ENCODE results near the gene ANKS3. TPM values are rescaled to one million over a fixed set of nuclear protein-coding genes. Genes with fewer than 3 reads are reported as not detected.
A peak's percentile ranks its signal among the peaks of the same experiment; 100 is the strongest.

Gene ANKS3
- total and polyA plus RNA-seq, 2 donors (not counting 1 experiment from before 2014, with no cell fraction given): 26.5 to 31.9 TPM

DNA sequence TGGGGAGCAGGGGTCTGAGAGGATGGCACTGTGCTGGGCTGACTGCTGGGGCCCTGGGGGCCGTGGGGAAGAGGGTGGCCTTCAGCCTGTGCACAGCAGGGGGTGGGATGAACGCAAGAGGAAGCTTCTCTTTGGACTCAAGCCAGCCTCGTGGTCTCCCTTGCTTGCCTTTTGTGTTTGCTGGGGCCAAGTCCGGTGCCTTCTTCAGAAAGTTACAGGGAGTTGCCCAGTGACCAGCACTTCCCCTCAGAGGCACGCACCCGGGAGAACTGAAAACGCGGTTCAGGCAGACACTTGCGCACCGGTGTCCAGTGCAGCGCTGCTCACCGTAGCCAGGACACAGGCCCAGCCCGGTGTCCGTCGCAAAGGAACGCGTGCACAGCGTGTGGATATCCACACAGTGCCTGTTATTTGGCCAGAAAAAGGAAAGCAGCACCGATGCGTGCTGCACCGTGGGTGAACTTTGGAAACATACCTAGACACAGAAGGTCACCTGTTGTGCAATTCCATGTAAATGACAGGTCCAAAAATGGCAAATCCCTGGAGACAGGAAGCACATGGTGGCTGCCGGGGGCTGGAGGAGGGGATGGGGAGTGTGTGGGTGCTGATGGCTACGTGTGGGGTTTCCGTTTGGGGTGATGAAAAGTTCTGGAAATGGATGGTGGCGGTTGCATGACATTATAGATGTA lies 70.2 kb downstream of the ANKS3 start:
- no peak overlapping the region for H3K4me3 ChIP-seq (ENCODE audit: control extremely low read depth in 1 of 5, extremely low read depth in 1 of 5, insufficient read depth in 1 of 5, low read depth in 2 of 5, low read length in 4 of 5)
- ATAC-seq (ENCODE audit: low read depth) (no peak), DNase-seq (no peak)
- H4K20me1 ChIP-seq (ENCODE audit: control insufficient read depth, insufficient read depth, low read length, poor library complexity, severe bottlenecking): peaks cover 14% of the 10 kb centered on the region
- no peak overlapping the region for H3K9ac ChIP-seq (ENCODE audit: low read length)
- peaks cover 4 to 36% of the 10 kb centered on the region in 2 experiments for H3K36me3 ChIP-seq (replicated peaks in 1 of 2; ENCODE audit: control extremely low read depth in 1 of 2, control insufficient read depth in 1 of 2, extremely low read depth in 1 of 2, insufficient read depth in 2 of 2, low read length in 1 of 2)
- no peak overlapping the region for H3K27ac ChIP-seq (ENCODE audit: low read length in 2 of 2)
- H3K4me1 ChIP-seq (ENCODE audit: control insufficient read depth in 2 of 2, insufficient read depth in 2 of 2, low read length in 2 of 2): peaks cover 17 to 36% of the 10 kb centered on the region in 2 donors
- peaks cover 10% of the 10 kb centered on the region for H3K79me2 ChIP-seq (ENCODE audit: control insufficient read depth, insufficient read depth, low read length)
- no peaks in the 10 kb centered on the region for H3K27me3 ChIP-seq (replicated peaks in 1 of 4; ENCODE audit: control extremely low read depth in 1 of 4, control insufficient read depth in 3 of 4, insufficient read depth in 4 of 4, low read length in 3 of 4)
- H3K27ac Mint-ChIP-seq: peak overlapping the region; percentile 22
- H3K9me3 ChIP-seq (ENCODE audit: control extremely low read depth in 1 of 3, control insufficient read depth in 2 of 3, insufficient read depth in 1 of 3, low read length in 2 of 3): no peaks in the 10 kb centered on the region
- H3K9me3 Mint-ChIP-seq (ENCODE audit: insufficient read depth): no peaks in the 10 kb centered on the region
- H3K4me3 Mint-ChIP-seq: peak overlapping the region; percentile 35
- no peak overlapping the region for H2AFZ ChIP-seq (ENCODE audit: insufficient read depth, low read depth, low read length, poor library complexity, severe bottlenecking)
- TF ChIP-seq EZH2 (IDR thresholded peaks at IDR 0.05; ENCODE audit: borderline replicate concordance, insufficient read depth, low read depth, low read length, poor library complexity, severe bottlenecking): no peak
- TF ChIP-seq, protein P1, sequence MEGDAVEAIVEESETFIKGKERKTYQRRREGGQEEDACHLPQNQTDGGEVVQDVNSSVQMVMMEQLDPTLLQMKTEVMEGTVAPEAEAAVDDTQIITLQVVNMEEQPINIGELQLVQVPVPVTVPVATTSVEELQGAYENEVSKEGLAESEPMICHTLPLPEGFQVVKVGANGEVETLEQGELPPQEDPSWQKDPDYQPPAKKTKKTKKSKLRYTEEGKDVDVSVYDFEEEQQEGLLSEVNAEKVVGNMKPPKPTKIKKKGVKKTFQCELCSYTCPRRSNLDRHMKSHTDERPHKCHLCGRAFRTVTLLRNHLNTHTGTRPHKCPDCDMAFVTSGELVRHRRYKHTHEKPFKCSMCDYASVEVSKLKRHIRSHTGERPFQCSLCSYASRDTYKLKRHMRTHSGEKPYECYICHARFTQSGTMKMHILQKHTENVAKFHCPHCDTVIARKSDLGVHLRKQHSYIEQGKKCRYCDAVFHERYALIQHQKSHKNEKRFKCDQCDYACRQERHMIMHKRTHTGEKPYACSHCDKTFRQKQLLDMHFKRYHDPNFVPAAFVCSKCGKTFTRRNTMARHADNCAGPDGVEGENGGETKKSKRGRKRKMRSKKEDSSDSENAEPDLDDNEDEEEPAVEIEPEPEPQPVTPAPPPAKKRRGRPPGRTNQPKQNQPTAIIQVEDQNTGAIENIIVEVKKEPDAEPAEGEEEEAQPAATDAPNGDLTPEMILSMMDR (IDR thresholded peaks at IDR 0.05): no peak
- intact Hi-C loops (cut with micrococcal nuclease): no loop called here
- WGBS (ENCODE audit: insufficient coverage): 37% methylated on average over 23 of the region's 25 CpGs
- CTCF ChIA-PET: no interaction called here
- peaks cover 23% of the 10 kb centered on the region for H3K4me1 Mint-ChIP-seq
- POLR2A ChIA-PET: no interaction called here
- peak overlapping the region; percentile 7 for H3K4me2 ChIP-seq (replicated peaks; ENCODE audit: low read depth, low read length, poor library complexity, severe bottlenecking)
- H3K27me3 Mint-ChIP-seq: no peaks in the 10 kb centered on the region

DNA sequence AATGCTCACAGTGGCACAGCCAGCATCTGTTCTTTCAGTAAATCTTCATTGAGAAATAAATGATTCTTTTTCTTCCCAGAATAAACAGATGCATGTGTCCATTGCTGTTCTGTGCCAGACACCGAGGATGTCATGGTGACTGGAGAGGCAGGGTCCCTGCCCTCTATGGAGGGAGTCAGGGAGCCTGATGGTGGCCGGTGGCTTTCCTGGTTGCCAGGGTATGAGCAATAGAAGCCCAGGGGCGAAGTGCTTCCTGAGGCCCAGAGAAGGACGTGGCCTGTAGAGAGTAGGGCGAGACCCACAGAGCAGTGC lies 70.7 kb downstream of the ANKS3 start:
- TF ChIP-seq, protein P1 (IDR thresholded peaks at IDR 0.05): no peak
- TF ChIP-seq EZH2 (IDR thresholded peaks at IDR 0.05; ENCODE audit: borderline replicate concordance, insufficient read depth, low read depth, low read length, poor library complexity, severe bottlenecking): no peak
- peaks cover 14% of the 10 kb centered on the region for H4K20me1 ChIP-seq (ENCODE audit: control insufficient read depth, insufficient read depth, low read length, poor library complexity, severe bottlenecking)
- ATAC-seq (ENCODE audit: low read depth) (no peak), DNase-seq (no peak)
- peaks cover 17 to 36% of the 10 kb centered on the region in 2 donors for H3K4me1 ChIP-seq (ENCODE audit: control insufficient read depth in 2 of 2, insufficient read depth in 2 of 2, low read length in 2 of 2)
- intact Hi-C loops (cut with micrococcal nuclease): no loop called here
- ChIA-PET CTCF (no interaction called here), POLR2A (no interaction called here)
- 36% methylated on average over 5 of the region's 5 CpGs for WGBS (ENCODE audit: insufficient coverage)
- no peaks in the 10 kb centered on the region for H3K9me3 Mint-ChIP-seq (ENCODE audit: insufficient read depth)
- no peaks in the 10 kb centered on the region for H3K27me3 ChIP-seq (replicated peaks in 1 of 4; ENCODE audit: control extremely low read depth in 1 of 4, control insufficient read depth in 3 of 4, insufficient read depth in 4 of 4, low read length in 3 of 4)
- no peak overlapping the region for H3K9ac ChIP-seq (ENCODE audit: low read length)
- no peak overlapping the region for H3K4me3 ChIP-seq (ENCODE audit: control extremely low read depth in 1 of 5, extremely low read depth in 1 of 5, insufficient read depth in 1 of 5, low read depth in 2 of 5, low read length in 4 of 5)
- no peak overlapping the region for H2AFZ ChIP-seq (ENCODE audit: insufficient read depth, low read depth, low read length, poor library complexity, severe bottlenecking)
- H3K4me1 Mint-ChIP-seq: peaks cover 23% of the 10 kb centered on the region
- peak overlapping the region; percentile 6 for H3K27ac Mint-ChIP-seq
- peaks cover 10% of the 10 kb centered on the region for H3K79me2 ChIP-seq (ENCODE audit: control insufficient read depth, insufficient read depth, low read length)
- H3K4me2 ChIP-seq (replicated peaks; ENCODE audit: low read depth, low read length, poor library complexity, severe bottlenecking): no peak overlapping the region
- H3K27me3 Mint-ChIP-seq: no peaks in the 10 kb centered on the region
- H3K9me3 ChIP-seq (ENCODE audit: control extremely low read depth in 1 of 3, control insufficient read depth in 2 of 3, insufficient read depth in 1 of 3, low read length in 2 of 3): no peaks in the 10 kb centered on the region
- no peak overlapping the region for H3K27ac ChIP-seq (ENCODE audit: low read length in 2 of 2)
- H3K36me3 ChIP-seq (replicated peaks in 1 of 2; ENCODE audit: control extremely low read depth in 1 of 2, control insufficient read depth in 1 of 2, extremely low read depth in 1 of 2, insufficient read depth in 2 of 2, low read length in 1 of 2): peaks cover 2 to 35% of the 10 kb centered on the region in 2 experiments
- no peak overlapping the region for H3K4me3 Mint-ChIP-seq
